GM23338 (cell line): ENCODE results near the gene ATP6V1A. TPM values are rescaled to one million over a fixed set of nuclear protein-coding genes. Genes with fewer than 3 reads are reported as not detected.

Experiments
- ATAC-seq: fragments of 200-7000 bp; cut with Tn5 transposase; 3 replicates; pipeline ENCODE4 v1.9.1; 2020
- DNase-seq: peaks from one replicate; pipeline ENCODE4 v3.0.0-alpha.2; 2015; ENCODE audit warnings: low spot score
- H2AFZ ChIP-seq: fragments of 200-600 bp; sonication (generic); 2 replicates; pipeline ENCODE4 v1.8.0; 2016; ENCODE audit warnings: antibody characterized with exemption, mild to moderate bottlenecking, moderate library complexity
- H3F3A ChIP-seq: fragments of 200-600 bp; sonication (generic); replicated peaks from 2 replicates; pipeline ENCODE4 v1.8.0; 2017; ENCODE audit warnings: antibody characterized with exemption, mixed run types, low read depth
- H3K27ac ChIP-seq: fragments of 200-600 bp; sonication (generic); 2 replicates; pipeline ENCODE4 v1.6.1; 2016; ENCODE audit warnings: low read depth
- H3K27me3 ChIP-seq: fragments of 200-600 bp; sonication (generic); 2 replicates; pipeline ENCODE4 v1.8.0; 2016; ENCODE audit warnings: mild to moderate bottlenecking, mixed run types, moderate library complexity; ENCODE audit not compliant: insufficient read depth
- H3K36me3 ChIP-seq: fragments of 200-600 bp; sonication (generic); 2 replicates; pipeline ENCODE4 v1.8.0; 2016; ENCODE audit warnings: mild to moderate bottlenecking; ENCODE audit not compliant: insufficient read depth
- H3K4me1 ChIP-seq: fragments of 200-600 bp; sonication (generic); 2 replicates; pipeline ENCODE4 v1.8.0; 2016; ENCODE audit warnings: mild to moderate bottlenecking, moderate library complexity; ENCODE audit not compliant: insufficient read depth
- H3K4me2 ChIP-seq: fragments of 200-600 bp; sonication (generic); 2 replicates; pipeline ENCODE4 v1.7.1; 2017; ENCODE audit warnings: mixed run types
- H3K4me3 ChIP-seq: fragments of 200-600 bp; sonication (generic); 2 replicates; pipeline ENCODE4 v1.6.1; 2016; ENCODE audit warnings: mixed run types
- H3K79me2 ChIP-seq: fragments of 200-600 bp; sonication (generic); replicated peaks from 2 replicates; pipeline ENCODE4 v1.8.0; 2017; ENCODE audit warnings: mild to moderate bottlenecking; ENCODE audit not compliant: insufficient read depth
- H3K9me2 ChIP-seq: fragments of 200-600 bp; sonication (generic); 2 replicates; pipeline ENCODE4 v1.8.0; 2017; ENCODE audit not compliant: insufficient read depth
- H4K20me1 ChIP-seq: fragments of 200-600 bp; sonication (generic); replicated peaks from 2 replicates; pipeline ENCODE4 v1.8.0; 2017; ENCODE audit warnings: mild to moderate bottlenecking; ENCODE audit not compliant: insufficient read depth
- H3K27ac Mint-ChIP-seq: 2 replicates; pipeline ENCODE4 v1.8.0; 2020; ENCODE audit warnings: inconsistent platforms, mild to moderate bottlenecking, moderate library complexity, mixed read lengths
- H3K27me3 Mint-ChIP-seq: 3 replicates; pipeline ENCODE4 v1.8.0; 2022; ENCODE audit warnings: low read depth, mild to moderate bottlenecking, moderate library complexity, mixed read lengths, inconsistent platforms; ENCODE audit not compliant: insufficient read depth, poor library complexity
- H3K36me3 Mint-ChIP-seq: 3 replicates; pipeline ENCODE4 v1.8.0; 2021; ENCODE audit warnings: low read depth, mild to moderate bottlenecking, inconsistent platforms, moderate library complexity, mixed read lengths
- H3K4me1 Mint-ChIP-seq: 3 replicates; pipeline ENCODE4 v1.8.0; 2020; ENCODE audit warnings: mild to moderate bottlenecking, inconsistent platforms, mixed read lengths
- H3K4me3 Mint-ChIP-seq: 3 replicates; pipeline ENCODE4 v1.8.0; 2021; ENCODE audit warnings: moderate library complexity, mild to moderate bottlenecking, inconsistent platforms, mixed read lengths
- H3K9me3 Mint-ChIP-seq: 3 replicates; pipeline ENCODE4 v1.8.0; 2020; ENCODE audit warnings: moderate library complexity, mild to moderate bottlenecking, inconsistent platforms, mixed read lengths
- CREB1 ChIP-seq: fragments of 250-450 bp; sonication (Bioruptor Pico); IDR thresholded peaks from 2 replicates; pipeline ENCODE4 v1.5.0; 2020; ENCODE audit warnings: low read depth, mild to moderate bottlenecking, moderate library complexity
- EZH2 ChIP-seq: fragments of 200-600 bp; sonication (generic); IDR thresholded peaks from one replicate; pipeline ENCODE4 v1.8.0; 2017; ENCODE audit warnings: antibody characterized with exemption, mild to moderate bottlenecking, low read depth; ENCODE audit not compliant: unreplicated experiment
- NANOG ChIP-seq: IDR thresholded peaks from 2 replicates; pipeline ENCODE4 v1.6.1; 2016; ENCODE audit warnings: antibody characterized with exemption, borderline replicate concordance
- POLR2AphosphoS5 ChIP-seq: IDR thresholded peaks from 2 replicates; pipeline ENCODE4 v1.6.1; 2016; ENCODE audit warnings: antibody characterized with exemption, low read depth
- STAT1 ChIP-seq: IDR thresholded peaks from one replicate; pipeline ENCODE4 v1.6.1; 2016; ENCODE audit warnings: antibody characterized with exemption; ENCODE audit not compliant: unreplicated experiment
- ZNF331 ChIP-seq: fragments of 250-450 bp; sonication (Bioruptor Pico); IDR thresholded peaks from 2 replicates; pipeline ENCODE4 v1.5.0; 2020; ENCODE audit warnings: low read depth, mild to moderate bottlenecking, moderate library complexity
- polyA plus RNA-seq: library from polyadenylated mRNA; unstranded; fragments of >200 nt; fragmentation: Nextera tagmentation; extraction: Ambion mirVana; gene quantifications from 2 replicates; pipeline ENCODE4 v1.2.1, GENCODE V29; 2016
- total RNA-seq: library from RNA; depleted of rRNA; stranded (reverse); fragments of >200 nt; shearing (Covaris generic); gene quantifications from 2 replicates; pipeline ENCODE4 v1.2.3, GENCODE V29; 2014
- TF ChIP-seq, protein P1 (sequence below): IDR thresholded peaks from one replicate; pipeline ENCODE4 v1.6.1; 2018; ENCODE audit warnings: antibody characterized with exemption; ENCODE audit not compliant: unreplicated experiment
- TF ChIP-seq, protein P2 (sequence below): IDR thresholded peaks from 2 replicates; pipeline ENCODE4 v1.6.1; 2016; ENCODE audit warnings: antibody characterized with exemption
- TF ChIP-seq, protein P3 (sequence below), 2 experiments: fragments of 200-600 bp in 1 of 2; sonication (generic) in 1 of 2; conservative IDR thresholded peaks; 2 replicates each; pipeline versions ENCODE4 v1.5.1 to v1.6.1; 2016 to 2017; ENCODE audit warnings: antibody characterized with exemption in 2 of 2, low read depth in 2 of 2, mild to moderate bottlenecking in 2 of 2, moderate library complexity in 1 of 2
- TF ChIP-seq, protein P4 (sequence below): fragments of 250-450 bp; sonication (Bioruptor Pico); IDR thresholded peaks from 2 replicates; pipeline ENCODE4 v1.5.0; 2020; ENCODE audit warnings: mild to moderate bottlenecking, moderate library complexity

Gene ATP6V1A
- total and polyA plus RNA-seq, 2 experiments from 2014 or later, result 38.0 to 87.3 TPM

DNA sequence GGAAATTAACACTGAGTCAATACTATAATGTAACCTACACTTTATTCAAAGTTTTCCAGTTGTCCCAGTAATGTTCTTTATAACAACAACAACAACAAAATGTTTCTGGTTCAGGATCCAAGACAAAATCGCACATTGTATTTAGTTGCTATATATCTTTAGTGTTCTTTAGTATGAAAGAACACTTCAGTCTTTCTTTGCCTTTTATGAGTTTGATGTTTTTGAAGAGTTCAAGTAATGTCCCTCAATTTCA is 84.2 kb downstream of the ATP6V1A start (continued):
- TF ChIP-seq, protein P1, sequence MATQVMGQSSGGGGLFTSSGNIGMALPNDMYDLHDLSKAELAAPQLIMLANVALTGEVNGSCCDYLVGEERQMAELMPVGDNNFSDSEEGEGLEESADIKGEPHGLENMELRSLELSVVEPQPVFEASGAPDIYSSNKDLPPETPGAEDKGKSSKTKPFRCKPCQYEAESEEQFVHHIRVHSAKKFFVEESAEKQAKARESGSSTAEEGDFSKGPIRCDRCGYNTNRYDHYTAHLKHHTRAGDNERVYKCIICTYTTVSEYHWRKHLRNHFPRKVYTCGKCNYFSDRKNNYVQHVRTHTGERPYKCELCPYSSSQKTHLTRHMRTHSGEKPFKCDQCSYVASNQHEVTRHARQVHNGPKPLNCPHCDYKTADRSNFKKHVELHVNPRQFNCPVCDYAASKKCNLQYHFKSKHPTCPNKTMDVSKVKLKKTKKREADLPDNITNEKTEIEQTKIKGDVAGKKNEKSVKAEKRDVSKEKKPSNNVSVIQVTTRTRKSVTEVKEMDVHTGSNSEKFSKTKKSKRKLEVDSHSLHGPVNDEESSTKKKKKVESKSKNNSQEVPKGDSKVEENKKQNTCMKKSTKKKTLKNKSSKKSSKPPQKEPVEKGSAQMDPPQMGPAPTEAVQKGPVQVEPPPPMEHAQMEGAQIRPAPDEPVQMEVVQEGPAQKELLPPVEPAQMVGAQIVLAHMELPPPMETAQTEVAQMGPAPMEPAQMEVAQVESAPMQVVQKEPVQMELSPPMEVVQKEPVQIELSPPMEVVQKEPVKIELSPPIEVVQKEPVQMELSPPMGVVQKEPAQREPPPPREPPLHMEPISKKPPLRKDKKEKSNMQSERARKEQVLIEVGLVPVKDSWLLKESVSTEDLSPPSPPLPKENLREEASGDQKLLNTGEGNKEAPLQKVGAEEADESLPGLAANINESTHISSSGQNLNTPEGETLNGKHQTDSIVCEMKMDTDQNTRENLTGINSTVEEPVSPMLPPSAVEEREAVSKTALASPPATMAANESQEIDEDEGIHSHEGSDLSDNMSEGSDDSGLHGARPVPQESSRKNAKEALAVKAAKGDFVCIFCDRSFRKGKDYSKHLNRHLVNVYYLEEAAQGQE, result no peak
- no peak for TF ChIP-seq ZNF331
- TF ChIP-seq, protein P2, sequence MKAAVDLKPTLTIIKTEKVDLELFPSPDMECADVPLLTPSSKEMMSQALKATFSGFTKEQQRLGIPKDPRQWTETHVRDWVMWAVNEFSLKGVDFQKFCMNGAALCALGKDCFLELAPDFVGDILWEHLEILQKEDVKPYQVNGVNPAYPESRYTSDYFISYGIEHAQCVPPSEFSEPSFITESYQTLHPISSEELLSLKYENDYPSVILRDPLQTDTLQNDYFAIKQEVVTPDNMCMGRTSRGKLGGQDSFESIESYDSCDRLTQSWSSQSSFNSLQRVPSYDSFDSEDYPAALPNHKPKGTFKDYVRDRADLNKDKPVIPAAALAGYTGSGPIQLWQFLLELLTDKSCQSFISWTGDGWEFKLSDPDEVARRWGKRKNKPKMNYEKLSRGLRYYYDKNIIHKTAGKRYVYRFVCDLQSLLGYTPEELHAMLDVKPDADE, result no peak
- TF ChIP-seq, protein P3, sequence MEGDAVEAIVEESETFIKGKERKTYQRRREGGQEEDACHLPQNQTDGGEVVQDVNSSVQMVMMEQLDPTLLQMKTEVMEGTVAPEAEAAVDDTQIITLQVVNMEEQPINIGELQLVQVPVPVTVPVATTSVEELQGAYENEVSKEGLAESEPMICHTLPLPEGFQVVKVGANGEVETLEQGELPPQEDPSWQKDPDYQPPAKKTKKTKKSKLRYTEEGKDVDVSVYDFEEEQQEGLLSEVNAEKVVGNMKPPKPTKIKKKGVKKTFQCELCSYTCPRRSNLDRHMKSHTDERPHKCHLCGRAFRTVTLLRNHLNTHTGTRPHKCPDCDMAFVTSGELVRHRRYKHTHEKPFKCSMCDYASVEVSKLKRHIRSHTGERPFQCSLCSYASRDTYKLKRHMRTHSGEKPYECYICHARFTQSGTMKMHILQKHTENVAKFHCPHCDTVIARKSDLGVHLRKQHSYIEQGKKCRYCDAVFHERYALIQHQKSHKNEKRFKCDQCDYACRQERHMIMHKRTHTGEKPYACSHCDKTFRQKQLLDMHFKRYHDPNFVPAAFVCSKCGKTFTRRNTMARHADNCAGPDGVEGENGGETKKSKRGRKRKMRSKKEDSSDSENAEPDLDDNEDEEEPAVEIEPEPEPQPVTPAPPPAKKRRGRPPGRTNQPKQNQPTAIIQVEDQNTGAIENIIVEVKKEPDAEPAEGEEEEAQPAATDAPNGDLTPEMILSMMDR (conservative IDR thresholded peaks at IDR 0.05; ENCODE audit: low read depth in 2 of 2), result no peak
- TF ChIP-seq STAT1, result no peak
- no peak for TF ChIP-seq CREB1 (CRISPR knock-in tag)
- no peak for TF ChIP-seq NANOG

- H3K9me3 Mint-ChIP-seq, result no peaks in the 10 kb centered on the region
- H2AFZ ChIP-seq, result peak overlapping the region; percentile 2; the same call in 1 of the 2 replicates
- H3K4me2 ChIP-seq, result no peak overlapping the region
- H3K27ac ChIP-seq, result no peak overlapping the region
- H3K9me2 ChIP-seq, result peaks cover 5% of the 10 kb centered on the region; the same call in 1 of the 2 replicates
- no peak overlapping the region for H3K27ac Mint-ChIP-seq
- no peaks in the 10 kb centered on the region for H3K36me3 ChIP-seq
- H4K20me1 ChIP-seq, result no peaks in the 10 kb centered on the region
- no peaks in the 10 kb centered on the region for H3K27me3 ChIP-seq
- no peaks in the 10 kb centered on the region for H3K36me3 Mint-ChIP-seq
- peaks cover 1% of the 10 kb centered on the region for H3K27me3 Mint-ChIP-seq
- H3K4me1 Mint-ChIP-seq, result peaks cover 21% of the 10 kb centered on the region
- no peak overlapping the region for H3K4me3 Mint-ChIP-seq
- H3F3A ChIP-seq, result no peaks in the 10 kb centered on the region
- no peak for ATAC-seq
- DNase-seq, result peak; percentile 14
- no peak overlapping the region for H3K4me3 ChIP-seq
- H3K4me1 ChIP-seq, result peaks cover 13% of the 10 kb centered on the region; the same call in 1 of the 2 replicates
- no peaks in the 10 kb centered on the region for H3K79me2 ChIP-seq
- TF ChIP-seq STAT1 (no peak), ZNF331 (no peak), CREB1 (CRISPR knock-in tag) (no peak), POLR2AphosphoS5 (no peak), NANOG (no peak), EZH2 (no peak)
- TF ChIP-seq, protein P4, sequence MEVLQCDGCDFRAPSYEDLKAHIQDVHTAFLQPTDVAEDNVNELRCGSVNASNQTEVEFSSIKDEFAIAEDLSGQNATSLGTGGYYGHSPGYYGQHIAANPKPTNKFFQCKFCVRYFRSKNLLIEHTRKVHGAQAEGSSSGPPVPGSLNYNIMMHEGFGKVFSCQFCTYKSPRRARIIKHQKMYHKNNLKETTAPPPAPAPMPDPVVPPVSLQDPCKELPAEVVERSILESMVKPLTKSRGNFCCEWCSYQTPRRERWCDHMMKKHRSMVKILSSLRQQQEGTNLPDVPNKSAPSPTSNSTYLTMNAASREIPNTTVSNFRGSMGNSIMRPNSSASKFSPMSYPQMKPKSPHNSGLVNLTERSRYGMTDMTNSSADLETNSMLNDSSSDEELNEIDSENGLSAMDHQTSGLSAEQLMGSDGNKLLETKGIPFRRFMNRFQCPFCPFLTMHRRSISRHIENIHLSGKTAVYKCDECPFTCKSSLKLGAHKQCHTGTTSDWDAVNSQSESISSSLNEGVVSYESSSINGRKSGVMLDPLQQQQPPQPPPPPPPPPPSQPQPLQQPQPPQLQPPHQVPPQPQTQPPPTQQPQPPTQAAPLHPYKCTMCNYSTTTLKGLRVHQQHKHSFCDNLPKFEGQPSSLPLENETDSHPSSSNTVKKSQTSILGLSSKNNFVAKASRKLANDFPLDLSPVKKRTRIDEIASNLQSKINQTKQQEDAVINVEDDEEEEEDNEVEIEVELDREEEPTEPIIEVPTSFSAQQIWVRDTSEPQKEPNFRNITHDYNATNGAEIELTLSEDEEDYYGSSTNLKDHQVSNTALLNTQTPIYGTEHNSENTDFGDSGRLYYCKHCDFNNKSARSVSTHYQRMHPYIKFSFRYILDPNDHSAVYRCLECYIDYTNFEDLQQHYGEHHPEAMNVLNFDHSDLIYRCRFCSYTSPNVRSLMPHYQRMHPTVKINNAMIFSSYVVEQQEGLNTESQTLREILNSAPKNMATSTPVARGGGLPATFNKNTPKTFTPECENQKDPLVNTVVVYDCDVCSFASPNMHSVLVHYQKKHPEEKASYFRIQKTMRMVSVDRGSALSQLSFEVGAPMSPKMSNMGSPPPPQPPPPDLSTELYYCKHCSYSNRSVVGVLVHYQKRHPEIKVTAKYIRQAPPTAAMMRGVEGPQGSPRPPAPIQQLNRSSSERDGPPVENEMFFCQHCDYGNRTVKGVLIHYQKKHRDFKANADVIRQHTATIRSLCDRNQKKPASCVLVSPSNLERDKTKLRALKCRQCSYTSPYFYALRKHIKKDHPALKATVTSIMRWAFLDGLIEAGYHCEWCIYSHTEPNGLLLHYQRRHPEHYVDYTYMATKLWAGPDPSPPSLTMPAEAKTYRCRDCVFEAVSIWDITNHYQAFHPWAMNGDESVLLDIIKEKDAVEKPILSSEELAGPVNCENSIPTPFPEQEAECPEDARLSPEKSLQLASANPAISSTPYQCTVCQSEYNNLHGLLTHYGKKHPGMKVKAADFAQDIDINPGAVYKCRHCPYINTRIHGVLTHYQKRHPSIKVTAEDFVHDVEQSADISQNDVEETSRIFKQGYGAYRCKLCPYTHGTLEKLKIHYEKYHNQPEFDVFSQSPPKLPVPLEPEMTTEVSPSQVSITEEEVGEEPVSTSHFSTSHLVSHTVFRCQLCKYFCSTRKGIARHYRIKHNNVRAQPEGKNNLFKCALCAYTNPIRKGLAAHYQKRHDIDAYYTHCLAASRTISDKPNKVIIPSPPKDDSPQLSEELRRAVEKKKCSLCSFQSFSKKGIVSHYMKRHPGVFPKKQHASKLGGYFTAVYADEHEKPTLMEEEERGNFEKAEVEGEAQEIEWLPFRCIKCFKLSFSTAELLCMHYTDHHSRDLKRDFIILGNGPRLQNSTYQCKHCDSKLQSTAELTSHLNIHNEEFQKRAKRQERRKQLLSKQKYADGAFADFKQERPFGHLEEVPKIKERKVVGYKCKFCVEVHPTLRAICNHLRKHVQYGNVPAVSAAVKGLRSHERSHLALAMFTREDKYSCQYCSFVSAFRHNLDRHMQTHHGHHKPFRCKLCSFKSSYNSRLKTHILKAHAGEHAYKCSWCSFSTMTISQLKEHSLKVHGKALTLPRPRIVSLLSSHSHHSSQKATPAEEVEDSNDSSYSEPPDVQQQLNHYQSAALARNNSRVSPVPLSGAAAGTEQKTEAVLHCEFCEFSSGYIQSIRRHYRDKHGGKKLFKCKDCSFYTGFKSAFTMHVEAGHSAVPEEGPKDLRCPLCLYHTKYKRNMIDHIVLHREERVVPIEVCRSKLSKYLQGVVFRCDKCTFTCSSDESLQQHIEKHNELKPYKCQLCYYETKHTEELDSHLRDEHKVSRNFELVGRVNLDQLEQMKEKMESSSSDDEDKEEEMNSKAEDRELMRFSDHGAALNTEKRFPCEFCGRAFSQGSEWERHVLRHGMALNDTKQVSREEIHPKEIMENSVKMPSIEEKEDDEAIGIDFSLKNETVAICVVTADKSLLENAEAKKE, result no peak
- TF ChIP-seq, protein P2, result no peak
These were observed 85.8 kb downstream of the ATP6V1A start for GRCh38 chr3:113832477-113833164.
